Naive thymus-derived CD4-positive, alpha-beta T cell (primary cell): ENCODE measurements around the gene SCYGR3. TPM values are rescaled to one million over a fixed set of nuclear protein-coding genes. Genes with fewer than 3 reads are reported as not detected.

Experiments used
- ATAC-seq: fragments of 150-1000 bp; cut with Tn5 transposase; 2 replicates; pipeline ENCODE4 v1.10.0; 2021; ENCODE audit warnings: mild to moderate bottlenecking, moderate library complexity
- CTCF ChIA-PET: fragments of 350-600 bp; sonication (Branson Sonifier 250); formaldehyde crosslinking; loops from one replicate; lab custom pipeline; 2021; ENCODE audit warnings: antibody characterized with exemption; lab: Charles Lee
- POLR2A ChIA-PET: fragments of 350-600 bp; sonication (Branson Sonifier 250); formaldehyde crosslinking; loops from one replicate; lab custom pipeline; 2021; ENCODE audit warnings: antibody characterized with exemption, inconsistent platforms; lab: Charles Lee
- DNase-seq, 9 donors: peaks; one replicate each; pipeline versions ENCODE4 v3.0.0 to v3.0.0-alpha.2; 2020 to 2022; ENCODE audit warnings: mixed read lengths in 1 of 9
- H3K27ac ChIP-seq: one replicate; pipeline ENCODE4 v1.7.0; 2013; ENCODE audit warnings: mild to moderate bottlenecking, low read depth, low read length, moderate library complexity
- H3K27me3 ChIP-seq, 2 donors: one replicate each; pipeline ENCODE4 v1.7.0; 2013; ENCODE audit warnings: low read length in 2 of 2, mild to moderate bottlenecking in 2 of 2, moderate library complexity in 2 of 2; ENCODE audit not compliant: control insufficient read depth in 2 of 2, insufficient read depth in 2 of 2
- H3K36me3 ChIP-seq, 3 experiments: 1 replicate in 2 of 3; 2 replicates in 1 of 3; pipeline ENCODE4 v1.7.0; 2013; ENCODE audit warnings: low read length in 3 of 3, mild to moderate bottlenecking in 3 of 3, moderate library complexity in 1 of 3; ENCODE audit not compliant: insufficient read depth in 3 of 3, control insufficient read depth in 2 of 3
- H3K4me1 ChIP-seq, 2 donors: one replicate each; pipeline ENCODE4 v1.7.0; 2013; ENCODE audit warnings: low read length in 2 of 2, mild to moderate bottlenecking in 2 of 2, moderate library complexity in 1 of 2; ENCODE audit not compliant: control insufficient read depth in 2 of 2, insufficient read depth in 2 of 2
- H3K4me3 ChIP-seq: 2 replicates; pipeline ENCODE4 v1.7.0; 2013; ENCODE audit warnings: mild to moderate bottlenecking, low read length
- H3K9me3 ChIP-seq, 3 experiments: 1 replicate in 2 of 3; 2 replicates in 1 of 3; pipeline ENCODE4 v1.7.0; 2013; ENCODE audit warnings: low read length in 3 of 3; ENCODE audit not compliant: control insufficient read depth in 2 of 3
- H3K27ac Mint-ChIP-seq, 9 donors: one replicate each; pipeline ENCODE4 v1.8.0; 2020 to 2022; ENCODE audit warnings: mixed read lengths in 9 of 9, mild to moderate bottlenecking in 8 of 9, moderate library complexity in 5 of 9, inconsistent platforms in 2 of 9
- H3K27me3 Mint-ChIP-seq, 5 donors: one replicate each; pipeline ENCODE4 v1.8.0; 2021 to 2022; ENCODE audit warnings: mixed read lengths in 5 of 5, mild to moderate bottlenecking in 1 of 5
- H3K36me3 Mint-ChIP-seq, 5 donors: one replicate each; pipeline ENCODE4 v1.8.0; 2020 to 2022; ENCODE audit warnings: mixed read lengths in 5 of 5, mild to moderate bottlenecking in 3 of 5, inconsistent platforms in 1 of 5
- H3K4me1 Mint-ChIP-seq, 7 donors: one replicate each; pipeline ENCODE4 v1.8.0; 2020 to 2022; ENCODE audit warnings: mixed read lengths in 7 of 7, mild to moderate bottlenecking in 3 of 7, inconsistent platforms in 1 of 7
- H3K4me3 Mint-ChIP-seq, 10 donors: one replicate each; pipeline ENCODE4 v1.8.0; 2020 to 2022; ENCODE audit warnings: mild to moderate bottlenecking in 10 of 10, mixed read lengths in 10 of 10, moderate library complexity in 6 of 10, inconsistent platforms in 2 of 10
- H3K9me3 Mint-ChIP-seq, 11 donors: one replicate each; pipeline ENCODE4 v1.8.0; 2020 to 2022; ENCODE audit warnings: mixed read lengths in 11 of 11, mild to moderate bottlenecking in 4 of 11, inconsistent platforms in 1 of 11, moderate library complexity in 1 of 11
- intact Hi-C, 2 donors: fragments of 100-400 bp; cut with micrococcal nuclease; formaldehyde crosslinking; loops; one replicate each; pipeline ENCODE4 v1.15.1; 2023
- polyA plus RNA-seq, 2 donors: library from polyadenylated mRNA; unstranded; fragments of 300-500 nt; fragmentation: Illumina TruSeq; gene quantifications; one replicate each; pipeline ENCODE4 v1.2.3, GENCODE V29; 2021
- total RNA-seq, 6 experiments: library from RNA in 5 of 6; stranded (reverse) in 5 of 6; gene quantifications; 1 replicate in 5 of 6; 2 replicates in 1 of 6; pipeline ENCODE4 v1.2.3 and lab custom pipeline; 2021 to 2026

SCYGR3 gene
- total and polyA plus RNA-seq, 7 experiments from 2014 or later: not detected

GRCh38 chr2:227597036-227597435, 17.6 kb downstream of the SCYGR3 start:
- Histone ChIP-seq H3K27me3 (no peaks in the 10 kb centered on the region), H3K36me3 (no peaks in the 10 kb centered on the region), H3K27ac (no peak overlapping the region), H3K4me1 (no peaks in the 10 kb centered on the region), H3K9me3 (no peaks in the 10 kb centered on the region), H3K4me3 (no peak overlapping the region)
- ATAC-seq (no peak), DNase-seq (no peak)
- Mint-ChIP-seq H3K27ac (no peak overlapping the region), H3K4me3 (no peak overlapping the region), H3K9me3 (peaks cover 0 to 2% (median 0%) of the 10 kb centered on the region in 11 donors), H3K27me3 (peaks cover 24 to 55% (median 43%) of the 10 kb centered on the region in 5 donors), H3K4me1 (peaks cover 0 to 13% (median 0%) of the 10 kb centered on the region in 7 donors), H3K36me3 (no peaks in the 10 kb centered on the region)
- intact Hi-C loops: no loop called here
- ChIA-PET CTCF (no interaction called here), POLR2A (no interaction called here)

GRCh38 chr2:227595797-227596196, 18.8 kb downstream of the SCYGR3 start:
- peaks cover 0 to 13% (median 0%) of the 10 kb centered on the region in 7 donors for H3K4me1 Mint-ChIP-seq
- ATAC-seq: no peak
- DNase-seq: no peak
- no peaks in the 10 kb centered on the region for H3K4me1 ChIP-seq
- no peak overlapping the region for H3K4me3 Mint-ChIP-seq
- H3K27me3 Mint-ChIP-seq: peaks cover 24 to 54% (median 44%) of the 10 kb centered on the region in 5 donors
- H3K27ac ChIP-seq: no peak overlapping the region
- H3K36me3 ChIP-seq: no peaks in the 10 kb centered on the region
- no peaks in the 10 kb centered on the region for H3K9me3 ChIP-seq
- H3K36me3 Mint-ChIP-seq: peaks cover 0 to 3% (median 0%) of the 10 kb centered on the region in 5 donors
- peaks cover 0 to 3% (median 0%) of the 10 kb centered on the region in 11 donors for H3K9me3 Mint-ChIP-seq
- no peaks in the 10 kb centered on the region for H3K27me3 ChIP-seq
- intact Hi-C loops: no loop called here
- POLR2A ChIA-PET: no interaction called here
- CTCF ChIA-PET: no interaction called here
- H3K4me3 ChIP-seq: no peak overlapping the region
- H3K27ac Mint-ChIP-seq: no peak overlapping the region

- no peak overlapping the region for H3K4me3 ChIP-seq
- POLR2A ChIA-PET: no interaction called here
- no peaks in the 10 kb centered on the region for H3K27me3 ChIP-seq
- H3K9me3 ChIP-seq: no peaks in the 10 kb centered on the region
- Mint-ChIP-seq H3K36me3 (peaks cover 0 to 3% (median 0%) of the 10 kb centered on the region in 5 donors), H3K4me1 (peaks cover 0 to 13% (median 0%) of the 10 kb centered on the region in 7 donors), H3K27me3 (peaks cover 35 to 62% (median 42%) of the 10 kb centered on the region in 5 donors), H3K4me3 (no peak overlapping the region), H3K27ac (no peak overlapping the region), H3K9me3 (peaks cover 0 to 7% (median 0%) of the 10 kb centered on the region in 11 donors)
- H3K27ac ChIP-seq: no peak overlapping the region
- intact Hi-C loops: no loop called here
- H3K36me3 ChIP-seq: no peaks in the 10 kb centered on the region
- H3K4me1 ChIP-seq: no peaks in the 10 kb centered on the region
- no peak for ATAC-seq
- CTCF ChIA-PET: no interaction called here
- DNase-seq: no peak
Observed at GRCh38 chr2:227592694-227593387, 21.8 kb downstream of the SCYGR3 start.

DNA sequence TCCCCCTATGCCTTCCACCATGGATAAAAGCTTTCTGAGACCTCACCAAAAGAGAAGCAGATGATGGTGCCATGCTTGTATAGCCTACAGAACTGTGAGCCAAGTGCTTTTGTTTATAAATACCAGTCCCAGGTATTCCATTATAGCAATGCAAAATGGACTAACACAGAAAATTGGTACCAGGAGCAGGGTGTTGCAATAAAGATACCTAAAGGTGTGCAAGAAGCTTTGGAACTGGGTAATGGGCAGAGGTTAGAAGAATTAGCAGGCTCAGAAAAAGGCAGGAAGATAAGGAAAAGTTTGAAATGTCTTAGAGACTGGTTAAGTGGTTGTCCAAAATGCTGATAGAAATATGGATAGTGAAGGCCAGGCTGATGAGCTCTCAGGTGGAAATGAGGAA, 32.3 kb downstream of the SCYGR3 start:
- peaks cover 19 to 49% (median 40%) of the 10 kb centered on the region in 5 donors for H3K27me3 Mint-ChIP-seq

GRCh38 chr2:227579791-227580190, 34.8 kb downstream of the SCYGR3 start:
- Histone ChIP-seq H3K4me3 (no peak overlapping the region), H3K27me3 (no peaks in the 10 kb centered on the region), H3K4me1 (no peaks in the 10 kb centered on the region), H3K27ac (no peak overlapping the region), H3K36me3 (no peaks in the 10 kb centered on the region), H3K9me3 (peaks cover 0 to 15% (median 5%) of the 10 kb centered on the region in 3 experiments)
- intact Hi-C loops: no loop called here
- Mint-ChIP-seq H3K27me3 (peaks cover 23 to 46% (median 43%) of the 10 kb centered on the region in 5 donors), H3K4me1 (no peaks in the 10 kb centered on the region), H3K4me3 (no peak overlapping the region), H3K9me3 (peaks cover 3 to 34% (median 17%) of the 10 kb centered on the region in 11 donors), H3K36me3 (peaks cover 6 to 12% (median 8%) of the 10 kb centered on the region in 5 donors), H3K27ac (no peak overlapping the region)
- ChIA-PET POLR2A (no interaction called here), CTCF (no interaction called here)
- no peak for DNase-seq
- no peak for ATAC-seq

More for the DNA sequence above, 32.3 kb downstream of the SCYGR3 start:
- H3K36me3 ChIP-seq: no peaks in the 10 kb centered on the region
- ChIA-PET POLR2A (no interaction called here), CTCF (interaction anchor here (0.6 kb wide), 1 partner anchor 9 kb away, joined by 5 read pairs; no protein-coding TSS in a partner anchor)
- no peaks in the 10 kb centered on the region for H3K4me1 ChIP-seq
- peaks cover 0 to 15% (median 5%) of the 10 kb centered on the region in 3 experiments for H3K9me3 ChIP-seq
- Mint-ChIP-seq H3K27ac (no peak overlapping the region), H3K4me1 (no peaks in the 10 kb centered on the region), H3K36me3 (peaks cover 6 to 12% (median 8%) of the 10 kb centered on the region in 5 donors), H3K9me3 (peaks cover 3 to 34% (median 16%) of the 10 kb centered on the region in 11 donors), H3K4me3 (no peak overlapping the region)
- ATAC-seq (no peak), DNase-seq (no peak)
- H3K27me3 ChIP-seq: no peaks in the 10 kb centered on the region
- H3K4me3 ChIP-seq: no peak overlapping the region
- intact Hi-C loops: no loop called here
- no peak overlapping the region for H3K27ac ChIP-seq

- peaks cover 23 to 40% (median 36%) of the 10 kb centered on the region in 5 donors for H3K27me3 Mint-ChIP-seq
- H3K9me3 Mint-ChIP-seq: peaks cover 3 to 28% (median 13%) of the 10 kb centered on the region in 11 donors
- DNase-seq: no peak
- intact Hi-C loops: no loop called here
- no peak overlapping the region for H3K4me3 Mint-ChIP-seq
- ChIA-PET CTCF (no interaction called here), POLR2A (no interaction called here)
- peaks cover 6 to 9% (median 8%) of the 10 kb centered on the region in 5 donors for H3K36me3 Mint-ChIP-seq
- peaks cover 0 to 15% (median 5%) of the 10 kb centered on the region in 3 experiments for H3K9me3 ChIP-seq
- no peak overlapping the region for H3K27ac Mint-ChIP-seq
- no peaks in the 10 kb centered on the region for H3K4me1 Mint-ChIP-seq
- no peak overlapping the region for H3K27ac ChIP-seq
- H3K4me3 ChIP-seq: no peak overlapping the region
- H3K4me1 ChIP-seq: no peaks in the 10 kb centered on the region
- no peak for ATAC-seq
- H3K36me3 ChIP-seq: no peaks in the 10 kb centered on the region
- no peaks in the 10 kb centered on the region for H3K27me3 ChIP-seq
Observed at GRCh38 chr2:227578642-227579041, 36.0 kb downstream of the SCYGR3 start.
